OCI-LY3 (cell line): ENCODE data around the gene NCOA4.
"Not testable (repeated sequence)": the region's sequence is repeated elsewhere in the genome, so short reads cannot be mapped to it uniquely, and the experiment has no call there.

Experiments used
- EZH2phosphoT487 ChIP-seq: fragments of 200-600 bp; shearing (Covaris generic); IDR thresholded peaks from 2 replicates; pipeline ENCODE4 v1.6.1; 2018; ENCODE audit warnings: antibody characterized with exemption, mixed run types, low read depth
- TF ChIP-seq, protein P1 (sequence below): fragments of 200-600, 300-600 bp; sonication (generic); IDR thresholded peaks from 2 replicates; pipeline ENCODE4 v1.5.1; 2014; ENCODE audit warnings: antibody characterized with exemption, low read length, low read depth

DNA sequence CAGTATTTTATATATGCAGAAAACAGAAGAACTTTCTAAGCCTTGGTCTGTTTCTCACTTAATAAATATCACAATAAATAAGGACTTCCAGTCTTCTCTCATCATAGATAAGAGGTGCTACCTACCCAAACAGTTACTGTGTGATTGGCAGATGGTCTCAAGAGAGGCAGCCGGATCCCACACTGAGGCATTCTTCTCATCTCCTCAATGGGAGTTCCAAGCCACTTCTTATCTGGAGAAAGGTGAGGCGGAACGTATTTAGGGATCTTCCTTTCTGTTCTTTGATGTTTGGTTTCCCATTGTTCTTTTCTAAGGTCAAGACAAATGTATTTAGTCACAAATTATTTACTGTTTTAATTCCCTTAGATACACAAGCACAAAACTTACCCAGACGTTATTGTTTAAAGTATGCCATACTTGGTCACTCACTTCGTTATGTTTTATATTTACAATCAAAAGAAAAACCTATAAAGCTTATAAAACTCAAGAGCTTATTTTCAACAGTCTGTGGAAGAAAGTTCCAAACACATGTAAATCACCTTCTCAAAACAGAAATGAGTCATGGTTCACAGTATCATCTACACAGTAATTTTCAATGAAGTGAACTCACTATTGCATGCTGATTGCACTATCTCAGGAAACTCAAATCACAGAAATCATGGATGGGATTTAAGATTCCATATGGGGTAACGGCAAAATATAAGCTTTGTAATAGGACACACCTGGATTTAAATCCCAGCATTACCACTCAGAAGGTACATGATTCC is 67.6 kb downstream of the NCOA4 start:
- TF ChIP-seq, protein P1, sequence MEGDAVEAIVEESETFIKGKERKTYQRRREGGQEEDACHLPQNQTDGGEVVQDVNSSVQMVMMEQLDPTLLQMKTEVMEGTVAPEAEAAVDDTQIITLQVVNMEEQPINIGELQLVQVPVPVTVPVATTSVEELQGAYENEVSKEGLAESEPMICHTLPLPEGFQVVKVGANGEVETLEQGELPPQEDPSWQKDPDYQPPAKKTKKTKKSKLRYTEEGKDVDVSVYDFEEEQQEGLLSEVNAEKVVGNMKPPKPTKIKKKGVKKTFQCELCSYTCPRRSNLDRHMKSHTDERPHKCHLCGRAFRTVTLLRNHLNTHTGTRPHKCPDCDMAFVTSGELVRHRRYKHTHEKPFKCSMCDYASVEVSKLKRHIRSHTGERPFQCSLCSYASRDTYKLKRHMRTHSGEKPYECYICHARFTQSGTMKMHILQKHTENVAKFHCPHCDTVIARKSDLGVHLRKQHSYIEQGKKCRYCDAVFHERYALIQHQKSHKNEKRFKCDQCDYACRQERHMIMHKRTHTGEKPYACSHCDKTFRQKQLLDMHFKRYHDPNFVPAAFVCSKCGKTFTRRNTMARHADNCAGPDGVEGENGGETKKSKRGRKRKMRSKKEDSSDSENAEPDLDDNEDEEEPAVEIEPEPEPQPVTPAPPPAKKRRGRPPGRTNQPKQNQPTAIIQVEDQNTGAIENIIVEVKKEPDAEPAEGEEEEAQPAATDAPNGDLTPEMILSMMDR = not testable (repeated sequence)
- TF ChIP-seq EZH2phosphoT487 = not testable (repeated sequence)
